Heart right ventricle (tissue), 16 donors: ENCODE data around the gene RHPN2. TPM values are rescaled to one million over a fixed set of nuclear protein-coding genes. Genes with fewer than 3 reads are reported as not detected.

Experiments used
- ATAC-seq, 8 donors: fragments of 200-7000 bp; cut with Tn5 transposase; one replicate each; pipeline ENCODE4 v1.9.1; 2020; ENCODE audit warnings: mild to moderate bottlenecking in 8 of 8, moderate library complexity in 8 of 8, moderate number of reproducible peaks in 1 of 8
- DNase-seq, 2 donors: peaks; one replicate each; pipeline ENCODE4 v3.0.0-alpha.2; 2020
- H3K27ac ChIP-seq, 10 donors: fragments of 200-600 bp; sonication (generic) in 2 of 10; one replicate each; pipeline versions ENCODE4 v1.5.0 to v1.8.0; 2020 to 2022; ENCODE audit warnings: mild to moderate bottlenecking in 3 of 10
- H3K27me3 ChIP-seq, 7 donors: fragments of 200-600 bp; one replicate each; pipeline ENCODE4 v1.8.0; 2021 to 2022; ENCODE audit warnings: mild to moderate bottlenecking in 2 of 7
- H3K36me3 ChIP-seq, 9 donors: fragments of 200-600 bp; sonication (generic) in 1 of 9; one replicate each; pipeline versions ENCODE4 v1.5.0 to v1.8.0; 2020 to 2022; ENCODE audit warnings: mild to moderate bottlenecking in 2 of 9
- H3K4me1 ChIP-seq, 9 donors: fragments of 200-600 bp; sonication (generic) in 1 of 9; one replicate each; pipeline versions ENCODE4 v1.5.0 to v1.8.0; 2020 to 2022; ENCODE audit warnings: mild to moderate bottlenecking in 4 of 9
- H3K4me3 ChIP-seq, 10 donors: fragments of 200-600 bp; sonication (generic) in 2 of 10; one replicate each; pipeline versions ENCODE4 v1.5.0 to v1.8.0; 2020 to 2022; ENCODE audit warnings: mild to moderate bottlenecking in 7 of 10, moderate library complexity in 2 of 10
- H3K9me3 ChIP-seq, 11 donors: fragments of 200-600 bp in 10 of 11; sonication (generic) in 2 of 11; one replicate each; pipeline versions ENCODE4 v1.5.0 to v1.8.0; 2013 to 2022; ENCODE audit warnings: mild to moderate bottlenecking in 2 of 11, control low read depth in 1 of 11, moderate library complexity in 1 of 11
- CTCF ChIP-seq, 9 donors: fragments of 200-600 bp; sonication (generic) in 2 of 9; IDR thresholded peaks; one replicate each; pipeline versions ENCODE4 v1.5.0 to v1.8.0; 2021 to 2022; ENCODE audit warnings: antibody characterized with exemption in 9 of 9, mild to moderate bottlenecking in 5 of 9, moderate library complexity in 1 of 9
- WGBS, 2 donors: extraction: QIAGEN DNeasy Blood & Tissue Kit; methylation state at CpG; one replicate each; pipeline ENCODE4 v1.1.7; 2013; ENCODE audit warnings: inconsistent platforms in 1 of 2; 5-methylcytosine and 5-hydroxymethylcytosine counted together
- intact Hi-C, 10 donors: fragments of 100-400 bp; cut with DNase I; formaldehyde crosslinking; loops; one replicate each; pipeline versions ENCODE4 v1.11.1 to v1.14.2; 2022
- polyA plus RNA-seq, 2 donors: library from polyadenylated mRNA; stranded (reverse); fragments of 200-250 nt; gene quantifications; one replicate each; pipeline ENCODE4 v1.2.3, GENCODE V29; 2013
- total RNA-seq, 10 donors: library from RNA; stranded (reverse); fragmentation: NEBNext Ultra II Directional in 3 of 10; extraction: Animal tissue kit (Norgen Biotek cat#: 25700) in 3 of 10; gene quantifications; one replicate each; pipeline versions ENCODE4 v1.2.1 to v1.2.4, GENCODE V29; 2021 to 2023
- donor health status: Arrhythmogenic right ventricular cardiomyopathy.
- donor health status: ischemic (EF 13 %, LVEDD 7.1; RV severe dilation, severe dysfunction).
- donor health status: healthy with polysubstance abuse.
- donor health status: DM: no; HTN: yes; CAD: no.
- donor health status: DM: no; HTN: no; CAD: no.
- donor health status: ischemic (EF 25% LVEDD 6.9; RV normal size, moderate dysfunction).
- donor health status: ischemic (EF 25% LVEDD 5.7; RV mildly dilated, moderate dysfunction).
- donor health status: healthy.
- donor health status: DM: yes; HTN: yes; CAD: no.
- donor health status: Ischemic cardiomyopathy.
- donor health status: ischemic (EF 35%, LVEDD 5.7; RV mildly dilated, moderate dysfunction).
- donor health status: nonischemic (EF 11% LVEDD 7.7; RV severe dilation, severe dysfunction).
- donor health status: DM: yes; HTN: yes; CAD: no.
- donor health status: PGD.
- donor health status: ischemic (EF 29% LVEDD 5.4; RV normal size, mild dysfunction).
- donor health status: nonischemic (EF 23%, LVEDD 6.1; RV moderate dilation, normal function).

RHPN2 gene
- total and polyA plus RNA-seq, 12 donors = 0.33 to 2.1 (median 1.1) TPM

- no peak for DNase-seq
- Histone ChIP-seq H3K27me3 (no peaks in the 10 kb centered on the region), H3K4me3 (no peak overlapping the region), H3K4me1 (no peaks in the 10 kb centered on the region), H3K36me3 (peaks cover 0 to 100% (median 34%) of the 10 kb centered on the region in 9 donors), H3K27ac (no peak overlapping the region), H3K9me3 (peaks cover 0 to 12% (median 1%) of the 10 kb centered on the region in 11 donors)
- intact Hi-C loops = no loop called here
- ATAC-seq = no peak
- TF ChIP-seq CTCF (IDR thresholded peaks at IDR 0.05) = no peak
- WGBS, 2 donors = 96 to 98% methylated on average over 3 of the region's 3 CpGs
These were observed 131.1 kb downstream of the RHPN2 start for GRCh38 chr19:32933571-32933970.

GRCh38 chr19:32930567-32930966, 134.1 kb downstream of the RHPN2 start:
- Histone ChIP-seq H3K9me3 (peaks cover 0 to 22% (median 8%) of the 10 kb centered on the region in 11 donors), H3K36me3 (peaks cover 0 to 95% (median 41%) of the 10 kb centered on the region in 9 donors)
- TF ChIP-seq CTCF (IDR thresholded peaks at IDR 0.05) = no peak

DNA sequence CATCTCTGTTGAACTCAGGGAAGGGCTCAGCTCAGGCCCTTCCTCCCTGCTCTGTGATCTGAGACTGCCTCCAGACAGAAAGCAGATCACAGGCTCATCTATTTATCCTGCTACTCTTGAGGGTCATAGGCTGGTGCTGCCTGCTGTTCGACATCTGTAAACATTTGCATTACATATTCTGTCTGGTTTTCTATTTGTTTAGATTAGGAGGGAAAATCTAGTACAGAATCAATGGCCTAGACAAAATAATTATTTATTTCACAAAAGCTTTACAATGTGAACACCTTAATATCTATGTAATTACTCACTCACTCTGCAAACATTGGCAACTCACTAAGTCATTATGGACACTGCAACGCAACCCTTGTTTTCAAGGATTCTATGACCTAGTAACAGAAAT, 135.9 kb downstream of the RHPN2 start:
- no peak for ATAC-seq
- 96 to 97% methylated on average over 2 of the region's 2 CpGs for WGBS, 2 donors
- Histone ChIP-seq H3K27ac (no peak overlapping the region), H3K9me3 (peaks cover 0 to 22% (median 8%) of the 10 kb centered on the region in 11 donors), H3K27me3 (no peaks in the 10 kb centered on the region), H3K36me3 (peaks cover 0 to 95% (median 41%) of the 10 kb centered on the region in 9 donors), H3K4me1 (no peaks in the 10 kb centered on the region), H3K4me3 (no peak overlapping the region)
- no peak for DNase-seq
- intact Hi-C loops = no loop called here
- TF ChIP-seq CTCF (IDR thresholded peaks at IDR 0.05) = no peak

More at GRCh38 chr19:32930567-32930966, 134.1 kb downstream of the RHPN2 start:
- H3K4me1 ChIP-seq = no peaks in the 10 kb centered on the region
- H3K27ac ChIP-seq = no peak overlapping the region
- intact Hi-C loops = no loop called here
- DNase-seq = no peak
- no peak overlapping the region for H3K4me3 ChIP-seq
- WGBS, 2 donors = 96 to 97% methylated on average over 8 of the region's 8 CpGs
- no peak for ATAC-seq
- no peaks in the 10 kb centered on the region for H3K27me3 ChIP-seq

Other genes starting within 250 kb of the RHPN2 start
- gene SLC7A9, start 195.1 kb downstream of the RHPN2 start, total RNA-seq = under 1 TPM in 1 of 10 donors, not detected in 9; 0.24 TPM
- under 1 TPM in 1 of 2 donors, not detected in 1; 0.12 TPM for gene SLC7A9, start 195.1 kb downstream of the RHPN2 start, polyA plus RNA-seq
- gene CEP89, start 92.9 kb downstream of the RHPN2 start, total RNA-seq = 10 to 100 TPM in 6 of 10 donors, 1 to 10 TPM in 4; 7.8 to 13.9 (median 10.4) TPM
- 1 to 10 TPM; 7.5 to 8.3 TPM for gene CEP89, start 92.9 kb downstream of the RHPN2 start, polyA plus RNA-seq
- gene FAAP24, start 92.6 kb downstream of the RHPN2 start, total RNA-seq = 1 to 10 TPM in 1 of 10 donors, under 1 TPM in 9; 0.40 to 1.3 (median 0.58) TPM
- 1 to 10 TPM in 1 of 2 donors, not detected in 1; 1.3 TPM for gene FAAP24, start 92.6 kb downstream of the RHPN2 start, polyA plus RNA-seq
- gene GPATCH1, start 16.3 kb upstream of the RHPN2 start, total RNA-seq = 1 to 10 TPM; 4.5 to 7.4 (median 5.5) TPM
- gene GPATCH1, start 16.3 kb upstream of the RHPN2 start, polyA plus RNA-seq = 1 to 10 TPM; 3.1 to 4.1 TPM
- gene WDR88, start 67.2 kb upstream of the RHPN2 start, total RNA-seq = under 1 TPM in 2 of 10 donors, not detected in 8; 0.13 to 0.37 TPM
- not detected for gene WDR88, start 67.2 kb upstream of the RHPN2 start, polyA plus RNA-seq
- gene LRP3, start 129.4 kb upstream of the RHPN2 start, total RNA-seq = 10 to 100 TPM; 13.7 to 23.6 (median 16.3) TPM
- gene LRP3, start 129.4 kb upstream of the RHPN2 start, polyA plus RNA-seq = 1 to 10 TPM; 8.5 to 9.9 TPM
- gene SLC7A10, start 161.0 kb upstream of the RHPN2 start, total RNA-seq = under 1 TPM in 3 of 10 donors, not detected in 7; 0.31 to 0.70 (median 0.64) TPM
- gene SLC7A10, start 161.0 kb upstream of the RHPN2 start, polyA plus RNA-seq = under 1 TPM; 0.61 to 0.66 TPM
- 1 to 10 TPM in 8 of 10 donors, under 1 TPM in 2; 0.71 to 7.7 (median 2.8) TPM for gene CEBPA, start 237.6 kb upstream of the RHPN2 start, total RNA-seq
- 1 to 10 TPM; 3.4 to 4.4 TPM for gene CEBPA, start 237.6 kb upstream of the RHPN2 start, polyA plus RNA-seq